ENCODE measurements around the gene ALG14.
A peak's percentile ranks its signal among the peaks of the same experiment; 100 is the strongest.
"Not testable (repeated sequence)": the region's sequence is repeated elsewhere in the genome, so short reads cannot be mapped to it uniquely, and the experiment has no call there.

The ALG14 gene

DNA sequence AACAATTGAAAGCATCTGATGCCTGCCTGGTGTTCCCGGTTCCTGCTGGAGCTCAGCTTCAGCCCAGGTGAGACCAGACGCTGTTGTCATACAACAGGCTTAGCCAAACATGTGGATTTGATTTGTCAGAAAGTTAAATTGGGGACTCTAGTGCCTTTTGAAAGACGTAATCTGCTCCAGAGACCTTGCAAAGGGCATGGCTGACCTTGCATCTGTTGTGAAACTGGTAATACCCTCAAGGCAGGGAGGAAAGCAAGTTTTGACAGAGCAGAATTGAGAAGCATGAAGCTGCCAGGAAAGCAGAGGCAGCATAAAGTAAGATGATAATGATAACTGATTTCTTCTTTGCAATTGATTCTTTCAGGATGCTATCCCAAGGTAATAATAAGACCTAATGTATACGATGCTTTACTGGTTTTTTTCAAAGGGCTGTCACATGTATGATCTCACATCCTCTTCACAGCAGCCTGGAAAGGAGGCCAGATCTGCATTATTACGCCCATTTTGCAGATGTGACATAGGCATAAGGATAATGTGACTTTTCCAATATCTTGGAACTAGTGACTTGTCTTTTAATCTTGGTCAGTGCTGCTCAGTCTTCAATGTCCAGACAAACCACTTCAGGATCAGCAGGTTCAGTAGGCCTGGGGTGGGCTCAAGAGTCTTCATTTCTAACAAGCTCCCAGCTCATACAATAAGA lies 121.1 kb downstream of the ALG14 start:
- no peak for DNase-seq

DNA sequence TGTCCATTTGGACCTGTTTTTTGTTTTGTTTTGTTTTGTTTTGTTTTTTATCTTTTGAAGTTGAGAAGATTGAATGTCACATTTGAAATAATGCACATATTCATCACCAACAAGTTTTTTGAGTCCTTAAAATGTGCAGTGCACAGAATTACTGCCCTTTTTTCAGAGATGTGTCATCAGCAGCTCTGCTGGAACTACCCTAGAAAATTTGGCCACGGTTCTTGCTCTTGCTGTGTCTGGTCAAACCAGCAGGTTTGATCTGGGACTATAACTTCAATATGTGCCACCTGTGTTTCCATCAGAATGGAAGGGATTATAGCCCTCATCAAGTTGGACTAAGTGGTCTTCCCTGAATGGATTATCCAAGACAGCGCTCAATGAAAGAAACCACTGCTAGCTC lies 121.7 kb downstream of the ALG14 start:
- DNase-seq = no peak

GRCh38 chr1:94949681-94950661 lies 122.8 kb downstream of the ALG14 start:
- DNase-seq = no peak

DNA sequence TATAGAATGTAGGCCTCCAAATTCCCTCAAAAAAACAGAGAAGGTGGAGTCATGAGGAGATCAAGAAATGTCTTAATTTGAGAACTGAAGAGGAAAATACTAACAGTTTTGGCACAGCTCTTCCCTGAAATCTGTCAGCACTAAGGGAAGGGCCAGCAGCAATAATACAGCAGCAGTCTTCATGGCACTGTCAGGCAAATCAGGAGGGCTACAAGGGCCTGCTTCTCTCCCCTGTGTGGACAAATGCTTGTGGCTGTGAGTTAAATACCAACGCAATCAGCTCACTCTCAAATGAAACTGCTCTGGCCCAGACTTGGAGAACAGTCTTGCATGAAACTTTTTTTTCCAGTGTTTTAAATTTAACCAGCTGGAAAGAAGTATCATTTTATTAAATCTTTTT lies 125.3 kb downstream of the ALG14 start:
- DNase-seq = no peak

GRCh38 chr1:94946886-94947285 lies 125.9 kb downstream of the ALG14 start:
- DNase-seq = no peak

GRCh38 chr1:94942171-94943128 lies 130.3 kb downstream of the ALG14 start:
- no peak for DNase-seq

DNA sequence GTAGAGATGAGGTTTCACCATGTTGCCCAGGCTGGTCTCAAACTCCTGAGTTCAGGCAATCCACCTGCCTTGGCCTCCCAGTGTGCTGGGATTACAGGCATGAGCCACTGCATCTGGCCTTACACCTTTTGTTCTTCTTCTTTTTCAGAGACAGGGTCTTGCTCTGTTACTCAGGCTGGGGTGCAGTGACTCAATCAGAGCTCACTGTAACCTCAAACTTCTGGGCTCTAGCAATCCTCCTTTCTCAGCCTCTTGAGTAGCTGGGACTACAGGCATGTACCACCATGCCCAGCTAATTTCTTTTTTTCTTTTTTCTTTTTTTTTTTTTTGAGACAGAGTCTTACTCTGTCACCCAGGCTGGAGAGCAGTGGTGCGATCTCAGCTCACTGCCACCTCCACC lies 131.3 kb downstream of the ALG14 start:
- DNase-seq = not testable (repeated sequence)

DNA sequence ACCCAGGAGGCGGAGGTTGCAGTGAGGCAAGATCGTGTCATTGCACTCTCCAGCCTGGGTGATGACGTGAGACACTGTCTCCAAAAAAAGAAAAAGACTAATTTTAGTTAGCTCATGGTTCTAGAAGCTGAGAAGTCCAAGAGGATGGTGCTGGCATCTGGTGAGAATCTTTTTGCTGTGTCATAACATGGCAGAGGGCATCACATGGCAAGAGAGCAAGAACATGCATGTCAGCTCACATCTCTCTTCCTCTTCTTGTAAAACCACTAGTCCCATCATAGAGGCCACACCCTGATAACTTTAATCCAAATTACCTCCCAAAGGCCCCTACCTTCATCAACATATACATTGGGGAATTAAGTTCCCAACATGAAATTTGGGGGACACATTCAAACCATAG lies 132.0 kb downstream of the ALG14 start:
- no peak for DNase-seq

DNA sequence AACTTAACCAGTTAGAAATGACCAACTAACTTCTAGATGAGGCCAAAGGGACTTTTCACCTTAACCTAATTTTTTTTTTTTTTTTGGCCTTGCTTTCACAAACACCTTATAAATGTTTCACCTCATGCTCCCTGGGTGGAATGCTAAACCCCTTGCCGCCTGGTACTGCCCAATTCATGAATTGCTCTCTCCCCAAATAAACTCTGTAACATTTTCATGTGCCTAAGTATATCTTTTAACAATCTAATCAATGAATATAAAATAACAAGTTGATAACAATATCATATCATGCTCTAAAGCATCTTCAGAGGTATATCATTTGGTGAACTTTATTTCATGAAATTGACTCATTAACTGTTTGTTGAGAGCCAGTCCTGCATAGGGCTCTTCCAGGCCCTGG lies 134.9 kb downstream of the ALG14 start:
- DNase-seq = no peak

DNA sequence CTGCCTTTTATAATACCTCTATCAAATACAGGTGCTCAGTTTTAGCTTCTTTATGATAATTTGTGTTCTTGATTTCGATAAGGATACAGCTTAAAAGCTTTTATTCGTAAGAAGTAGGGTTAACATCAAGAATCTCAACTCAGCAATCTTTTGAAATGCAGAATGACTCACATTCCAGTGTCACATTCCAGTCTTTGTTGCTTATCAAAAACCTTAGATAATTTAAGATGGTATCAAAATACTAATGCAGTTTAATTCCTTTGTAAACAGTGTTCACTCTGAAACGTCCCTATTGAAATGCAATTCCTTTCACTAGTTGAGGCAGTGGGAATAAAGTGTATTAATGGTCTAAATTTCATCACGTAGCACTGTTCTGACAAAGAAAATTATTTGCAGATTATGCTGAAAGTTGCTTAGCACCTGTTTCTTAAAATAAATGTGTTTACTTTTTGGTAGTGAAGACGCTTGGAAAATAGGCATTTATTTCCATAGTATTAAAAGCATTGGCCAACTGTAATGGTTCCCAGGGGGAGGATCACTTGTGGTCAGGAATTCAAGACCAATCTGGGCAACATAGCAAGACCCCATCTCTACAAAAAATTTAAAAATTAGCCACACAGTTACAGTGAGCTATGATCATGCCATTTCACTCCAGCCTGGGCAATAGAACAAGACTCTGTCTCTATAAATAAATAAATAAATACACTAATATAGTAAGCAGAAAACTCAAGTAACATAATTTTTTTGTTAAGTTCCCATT lies 135.7 kb downstream of the ALG14 start:
- DNase-seq = no peak

- no peak for DNase-seq
Observed at GRCh38 chr1:94935476-94935875, 137.3 kb downstream of the ALG14 start.

- no peak for DNase-seq
Observed at GRCh38 chr1:94935034-94935433, 137.7 kb downstream of the ALG14 start.

DNA sequence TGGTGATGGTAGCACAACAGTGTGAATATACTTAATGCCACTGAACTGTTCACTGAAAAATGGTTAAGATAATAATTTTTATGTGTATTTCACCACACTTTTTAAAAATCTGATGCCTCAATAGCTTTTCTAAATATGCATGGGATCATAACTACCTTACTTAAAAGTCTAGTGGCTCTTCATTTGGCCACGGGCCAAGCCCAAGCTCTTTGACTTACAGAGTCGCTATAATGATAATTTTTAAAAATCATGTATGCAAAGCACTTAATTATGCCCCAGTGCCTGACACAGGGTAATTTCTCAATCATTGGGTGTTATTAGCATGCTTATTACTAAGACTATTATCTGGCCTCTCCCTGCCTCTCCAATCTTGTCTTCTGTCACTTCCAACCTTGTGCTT lies 138.2 kb downstream of the ALG14 start:
- DNase-seq = no peak

- no peak for DNase-seq
Observed at GRCh38 chr1:94931254-94931841, 141.4 kb downstream of the ALG14 start.

GRCh38 chr1:94929351-94930217 lies 143.2 kb downstream of the ALG14 start:
- DNase-seq = no peak

DNA sequence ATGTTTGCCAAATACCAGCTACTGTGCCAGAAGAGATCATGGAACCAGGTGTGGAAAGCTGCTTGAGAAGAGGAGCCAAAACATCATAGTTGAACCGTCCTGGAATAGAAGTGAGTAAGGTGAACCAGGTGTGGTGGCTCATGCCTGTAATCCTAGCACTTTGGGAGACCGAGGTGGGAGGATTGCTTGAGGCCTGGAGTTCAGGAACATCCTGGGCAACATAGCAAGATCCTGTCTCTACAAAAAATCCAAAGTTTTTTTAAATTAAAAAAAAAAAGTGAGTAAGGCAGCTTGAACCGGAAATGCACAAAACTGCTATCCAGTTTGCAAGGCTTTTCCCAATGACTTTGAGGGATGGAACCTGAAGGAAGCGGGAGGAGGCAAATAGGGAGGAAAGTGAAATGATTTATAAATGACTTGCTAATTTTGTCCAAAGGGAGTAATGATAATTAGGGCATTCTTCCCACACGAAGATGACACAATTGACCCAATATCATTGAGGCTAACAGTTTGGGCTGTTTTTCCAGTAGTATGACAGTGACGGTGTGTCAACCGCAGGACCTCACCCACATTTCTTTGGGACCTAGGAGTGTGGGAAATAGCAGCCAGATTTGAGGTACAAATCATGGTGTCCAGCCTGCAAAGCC lies 144.3 kb downstream of the ALG14 start:
- DNase-seq = no peak

GRCh38 chr1:94927405-94928175 lies 145.2 kb downstream of the ALG14 start:
- DNase-seq = no peak

DNA sequence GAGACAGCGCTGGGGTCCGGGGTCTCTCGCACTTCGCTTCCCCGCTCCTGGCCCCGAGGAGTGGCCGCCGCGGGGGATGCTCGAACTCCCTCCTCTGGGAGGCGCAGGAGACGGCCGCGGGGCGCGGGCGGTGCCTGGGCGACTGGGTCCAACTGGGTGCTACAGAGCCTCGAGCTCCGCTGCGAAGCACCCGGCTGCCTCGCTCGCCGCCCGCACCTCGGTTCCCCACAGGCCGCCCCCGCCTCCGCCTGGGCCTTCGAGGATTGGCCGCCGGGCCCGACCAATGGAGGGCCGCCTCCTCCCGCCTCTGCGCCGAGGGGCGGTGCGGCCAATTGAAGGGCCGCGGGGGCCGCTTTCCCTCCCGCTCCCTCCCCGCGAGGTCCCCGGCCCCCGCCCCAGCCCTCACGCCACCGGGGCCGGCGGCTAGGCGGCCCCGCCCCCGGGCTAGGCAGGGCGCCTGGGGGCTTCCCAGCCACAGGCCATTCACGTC lies 145.8 kb downstream of the ALG14 start, which contains the start of gene CNN3:
CNN3 (minus strand) TSS at position 196 of the 490 bp plus-strand sequence. CDS start 216 bp downstream, outside the sequence.
- peak; percentile 86 for DNase-seq

Measured in activated CD8-positive, alpha-beta memory T cell treated with anti-CD3 and anti-CD28 coated beads for 24 hours (primary cell).